ENCODE data around the gene TRIM37. TPM values are rescaled to one million over a fixed set of nuclear protein-coding genes. Genes with fewer than 3 reads are reported as not detected.

TRIM37 gene
- total RNA-seq (2022) (37.7 and 44.4 TPM in 2 replicates), Bru-seq, nascent RNA (percentile 81 among the genes with signal in this experiment), BruChase-seq, experiment 1, labeled RNA remaining after a 2-hour chase (percentile 79 among the genes with signal in this experiment), BruChase-seq, experiment 2, labeled RNA remaining after a 6-hour chase (percentile 82 among the genes with signal in this experiment)
- long read RNA-seq, full-length matches to known transcripts, result 36 of 102 reads
- long read RNA-seq, partial matches to known transcripts, result 14 of 102 reads
- long read RNA-seq, other reads (novel, unspliced or antisense), result 52 of 102 reads

- H3K27me3 ChIP-seq (replicated peaks; ENCODE audit: control insufficient read depth, insufficient read depth, low read length), result no peaks in the 10 kb centered on the region
- peaks cover 6% of the 10 kb centered on the region; the same call in 1 of the 2 replicates for H3K4me1 ChIP-seq
- intact Hi-C loops (cut with micrococcal nuclease; ENCODE audit: unreplicated experiment), result loop anchor here (1.0 to 5.0 kb wide), 3 partner anchors 44 to 589 kb away; partner anchors contain the start of genes PRR11 and SKA2
- TF ChIP-seq CTCF (IDR thresholded peaks at IDR 0.05; ENCODE audit: insufficient read depth in 1 of 2, low read depth in 1 of 2, low read length in 1 of 2, severe bottlenecking in 1 of 2, unreplicated experiment in 1 of 2), result peak in 1 of 2 experiments; percentile 13
- peaks cover 74% of the 10 kb centered on the region for H3K36me3 Mint-ChIP-seq (ENCODE audit: insufficient read depth, unreplicated experiment)
- peaks cover 9% of the 10 kb centered on the region for H3K4me1 Mint-ChIP-seq (ENCODE audit: low read depth, unreplicated experiment)
- H3K36me3 ChIP-seq (ENCODE audit: control insufficient read depth, insufficient read depth, low read length), result no peaks in the 10 kb centered on the region; the same call in 1 of the 2 replicates
- BruUV-seq (replicated peaks), result no TSS peak
- H3K4me3 Mint-ChIP-seq (ENCODE audit: unreplicated experiment), result peak within 1 kb of the TSS; percentile 98
- peak; percentile 99 to 100 for DNase-seq
- ChIA-PET POLR2A (interaction anchor here (0.5 to 2.6 kb wide), 9 partner anchors 12 to 588 kb away, joined by 3 to 38 read pairs (median 5); partner anchors contain the start of genes PRR11 and SKA2), CTCF (interaction anchor here (1.0 to 1.1 kb wide), 2 partner anchors 41 to 48 kb away, joined by 4 read pairs; partner anchors contain the start of genes PRR11 and SKA2)
- no peaks in the 10 kb centered on the region for H3K27me3 Mint-ChIP-seq (ENCODE audit: insufficient read depth, unreplicated experiment)
- no peaks in the 10 kb centered on the region for H3K9me3 Mint-ChIP-seq (ENCODE audit: unreplicated experiment)
- peak within 1 kb of the TSS; percentile 90 for H3K4me3 ChIP-seq (ENCODE audit: low read depth, low read length)
- H3K9me3 ChIP-seq, result no peaks in the 10 kb centered on the region
- H3K27ac Mint-ChIP-seq (ENCODE audit: unreplicated experiment), result peak within 1 kb of the TSS; percentile 96
Measured at GRCh38 chr17:59106463-59107305, at the start of gene TRIM37. TSS of gene TRIM37 (minus strand) at chr17:59106880. CDS start at chr17:59106461, 419 bp downstream.

- peaks cover 20% of the 10 kb centered on the region for H3K4me1 ChIP-seq
- no peaks in the 10 kb centered on the region for H3K9me3 ChIP-seq
- DNase-seq, result peak; percentile 96 to 100
- H3K36me3 ChIP-seq (ENCODE audit: control insufficient read depth, insufficient read depth, low read length), result no peaks in the 10 kb centered on the region; the same call in 1 of the 2 replicates
- no peaks in the 10 kb centered on the region for H3K9me3 Mint-ChIP-seq (ENCODE audit: unreplicated experiment)
- peaks cover 31% of the 10 kb centered on the region for H3K4me1 Mint-ChIP-seq (ENCODE audit: low read depth, unreplicated experiment)
- H3K27me3 Mint-ChIP-seq (ENCODE audit: insufficient read depth, unreplicated experiment), result no peaks in the 10 kb centered on the region
- H3K27me3 ChIP-seq (replicated peaks; ENCODE audit: control insufficient read depth, insufficient read depth, low read length), result no peaks in the 10 kb centered on the region
- H3K36me3 Mint-ChIP-seq (ENCODE audit: insufficient read depth, unreplicated experiment), result peaks cover 7% of the 10 kb centered on the region
- CTCF ChIA-PET, result interaction anchor here (0.6 to 1.3 kb wide), 6 partner anchors 10 to 213 kb away, joined by 3 to 6 read pairs (median 3); partner anchors contain the start of genes GDPD1, SMG8 and TRIM37
- no peak for TF ChIP-seq CTCF (IDR thresholded peaks at IDR 0.05; ENCODE audit: insufficient read depth in 1 of 2, low read depth in 1 of 2, low read length in 1 of 2, severe bottlenecking in 1 of 2, unreplicated experiment in 1 of 2)
- H3K27ac Mint-ChIP-seq (ENCODE audit: unreplicated experiment), result no peak within 1 kb of the TSS
- intact Hi-C loops (cut with micrococcal nuclease; ENCODE audit: unreplicated experiment), result loop anchor here (1.0 to 2.0 kb wide), 2 partner anchors 48 to 637 kb away; no protein-coding TSS in a partner anchor
- no TSS peak for BruUV-seq (replicated peaks)
- peak within 1 kb of the TSS; percentile 82 for H3K4me3 ChIP-seq (ENCODE audit: low read depth, low read length)
- H3K4me3 Mint-ChIP-seq (ENCODE audit: unreplicated experiment), result no peak within 1 kb of the TSS
- POLR2A ChIA-PET, result interaction anchor here (0.5 to 2.1 kb wide), 16 partner anchors 9 to 552 kb away, joined by 3 to 38 read pairs (median 4); partner anchors contain the start of genes CLTC, GDPD1, PTRH2 and SMG8
Measured at GRCh38 chr17:59155439-59156177, 48.9 kb upstream of the TRIM37 start, which contains the start of gene PRR11. TSS of gene PRR11 (plus strand) at chr17:59155746. CDS start at chr17:59169753, 14,007 bp downstream.

Data from Caco-2 (cell line).